Calu3 (cell line): ENCODE results near the gene SSBP3. TPM values are rescaled to one million over a fixed set of nuclear protein-coding genes. Genes with fewer than 3 reads are reported as not detected.

Experiments used
- BruUV-seq: library from RNA; stranded (reverse); fragments of 400-500 nt; replicated peaks from 2 replicates; lab custom pipeline; 2021; lab: Mats Ljungman, UMichigan
- CTCF ChIA-PET: fragments of 300-600 bp; sonication (Branson Sonifier 250); formaldehyde crosslinking; loops from one replicate; lab custom pipeline; 2022; ENCODE audit warnings: antibody characterized with exemption; lab: Charles Lee
- DNase-seq: peaks from one replicate; pipeline ENCODE4 v3.0.0; 2022
- H3K27ac Mint-ChIP-seq: one replicate; pipeline ENCODE4 v1.8.0; 2022; ENCODE audit warnings: mixed read lengths; ENCODE audit not compliant: unreplicated experiment
- H3K27me3 Mint-ChIP-seq: one replicate; pipeline ENCODE4 v1.8.0; 2022; ENCODE audit warnings: mixed read lengths; ENCODE audit not compliant: unreplicated experiment
- H3K36me3 Mint-ChIP-seq: one replicate; pipeline ENCODE4 v1.8.0; 2022; ENCODE audit warnings: mild to moderate bottlenecking, moderate library complexity, mixed read lengths; ENCODE audit not compliant: insufficient read depth, unreplicated experiment
- H3K4me1 Mint-ChIP-seq: one replicate; pipeline ENCODE4 v1.8.0; 2022; ENCODE audit warnings: mild to moderate bottlenecking, low read depth, mixed read lengths; ENCODE audit not compliant: unreplicated experiment
- H3K4me3 Mint-ChIP-seq: one replicate; pipeline ENCODE4 v1.8.0; 2022; ENCODE audit warnings: mild to moderate bottlenecking, low read depth, moderate library complexity, mixed read lengths; ENCODE audit not compliant: unreplicated experiment
- H3K9me3 Mint-ChIP-seq: one replicate; pipeline ENCODE4 v1.8.0; 2022; ENCODE audit warnings: low read depth, mixed read lengths; ENCODE audit not compliant: unreplicated experiment
- CTCF ChIP-seq: fragments of 200-600 bp; IDR thresholded peaks from one replicate; pipeline ENCODE4 v1.8.0; 2022; ENCODE audit warnings: antibody characterized with exemption; ENCODE audit not compliant: unreplicated experiment
- intact Hi-C: fragments of 100-400 bp; cut with micrococcal nuclease; formaldehyde crosslinking; loops from one replicate; pipeline ENCODE4 v1.10.0; 2022; ENCODE audit not compliant: unreplicated experiment
- total RNA-seq: library from RNA; stranded (reverse); gene quantifications from 2 replicates; pipeline ENCODE4 v1.2.3, GENCODE V29; 2022

SSBP3 gene
- total RNA-seq, 1 experiment from 2014 or later: 16.6 TPM

GRCh38 chr1:54193453-54193852, 212.7 kb downstream of the SSBP3 start:
- H3K27ac Mint-ChIP-seq: no peak overlapping the region
- H3K36me3 Mint-ChIP-seq: no peaks in the 10 kb centered on the region
- no TSS peak for BruUV-seq
- CTCF ChIA-PET: interaction anchor here (0.6 to 0.7 kb wide), 2 partner anchors 180 to 218 kb away, joined by 4 to 5 read pairs; no protein-coding TSS in a partner anchor
- H3K9me3 Mint-ChIP-seq: no peaks in the 10 kb centered on the region
- H3K4me3 Mint-ChIP-seq: no peak overlapping the region
- no peaks in the 10 kb centered on the region for H3K4me1 Mint-ChIP-seq
- intact Hi-C loops: no loop called here
- no peaks in the 10 kb centered on the region for H3K27me3 Mint-ChIP-seq
- TF ChIP-seq CTCF: no peak
- DNase-seq: no peak

GRCh38 chr1:54191525-54191924, 214.7 kb downstream of the SSBP3 start:
- Mint-ChIP-seq H3K4me1 (no peaks in the 10 kb centered on the region), H3K36me3 (no peaks in the 10 kb centered on the region), H3K4me3 (no peak overlapping the region), H3K27me3 (no peaks in the 10 kb centered on the region), H3K9me3 (no peaks in the 10 kb centered on the region), H3K27ac (no peak overlapping the region)
- BruUV-seq: no TSS peak
- intact Hi-C loops: no loop called here
- TF ChIP-seq CTCF: no peak
- no peak for DNase-seq
- CTCF ChIA-PET: no interaction called here

GRCh38 chr1:54190526-54190925, 215.7 kb downstream of the SSBP3 start:
- no peak for DNase-seq
- Mint-ChIP-seq H3K4me3 (no peak overlapping the region), H3K27ac (no peak overlapping the region), H3K4me1 (no peaks in the 10 kb centered on the region), H3K9me3 (no peaks in the 10 kb centered on the region), H3K36me3 (no peaks in the 10 kb centered on the region), H3K27me3 (no peaks in the 10 kb centered on the region)
- no peak for TF ChIP-seq CTCF
- intact Hi-C loops: no loop called here
- BruUV-seq: no TSS peak
- CTCF ChIA-PET: interaction anchor here (1.3 kb wide), 1 partner anchor 9 kb away, joined by 3 read pairs; the partner anchor contains the start of genes CYB5RL and MRPL37

GRCh38 chr1:54188291-54188690, 217.9 kb downstream of the SSBP3 start:
- Mint-ChIP-seq H3K27me3 (no peaks in the 10 kb centered on the region), H3K36me3 (no peaks in the 10 kb centered on the region), H3K4me3 (no peak overlapping the region), H3K27ac (no peak overlapping the region), H3K9me3 (no peaks in the 10 kb centered on the region), H3K4me1 (no peaks in the 10 kb centered on the region)
- no peak for TF ChIP-seq CTCF
- intact Hi-C loops: no loop called here
- BruUV-seq: no TSS peak
- CTCF ChIA-PET: no interaction called here
- DNase-seq: no peak
